ENCODE data around the gene GGA1.

GRCh38 chr22:37681001-37681424 is 72.4 kb downstream of the GGA1 start:
- TF ChIP-seq CTCF (IDR thresholded peaks at IDR 0.05) (no peak), POLR2A (IDR thresholded peaks at IDR 0.05) (no peak), EP300 (IDR thresholded peaks at IDR 0.05) (no peak), POLR2AphosphoS5 (IDR thresholded peaks at IDR 0.05) (no peak)

All from gastroesophageal sphincter (tissue), 3 donors.